Measurements from ENCODE around the gene TTC33. TPM values are rescaled to one million over a fixed set of nuclear protein-coding genes. Genes with fewer than 3 reads are reported as not detected.
"Not testable (repeated sequence)": the region's sequence is repeated elsewhere in the genome, so short reads cannot be mapped to it uniquely, and the experiment has no call there.

TTC33 gene
- total RNA-seq, 1 donor from 2014 or later = 20.3 TPM

- DNase-seq = no peak
Measured at GRCh38 chr5:40779561-40779960, 23.8 kb upstream of the TTC33 start.

- DNase-seq = no peak
Measured at GRCh38 chr5:40778133-40778532, 22.4 kb upstream of the TTC33 start.

GRCh38 chr5:40776658-40776977 lies 20.9 kb upstream of the TTC33 start:
- no peak for DNase-seq

- DNase-seq = no peak
Measured at GRCh38 chr5:40775846-40776657, 20.3 kb upstream of the TTC33 start.

- DNase-seq = no peak
Measured at GRCh38 chr5:40775085-40775845, 19.5 kb upstream of the TTC33 start.

- DNase-seq = no peak
Measured at GRCh38 chr5:40774623-40775022, 18.9 kb upstream of the TTC33 start.

- no peak for DNase-seq
Measured at GRCh38 chr5:40770764-40771163, 15.0 kb upstream of the TTC33 start.

- no peak for DNase-seq
Measured at GRCh38 chr5:40762705-40763104, 6.9 kb upstream of the TTC33 start.

- no peak for DNase-seq
Measured at GRCh38 chr5:40757400-40757799, 1.6 kb upstream of the TTC33 start.

- DNase-seq = peak; percentile 89
Measured at GRCh38 chr5:40755093-40755406, 711 bp downstream of the TTC33 start.

- peak; percentile 43 for DNase-seq
Measured at GRCh38 chr5:40754381-40755092, 1.2 kb downstream of the TTC33 start.

GRCh38 chr5:40746703-40747102 lies 9.1 kb downstream of the TTC33 start:
- DNase-seq = peak; percentile 38

GRCh38 chr5:40743771-40744170 lies 12.0 kb downstream of the TTC33 start:
- no peak for DNase-seq

GRCh38 chr5:40738502-40738901 lies 17.3 kb downstream of the TTC33 start:
- DNase-seq = no peak

GRCh38 chr5:40736103-40736875 lies 19.5 kb downstream of the TTC33 start:
- peak; percentile 83 for DNase-seq

- DNase-seq = no peak
Measured at GRCh38 chr5:40735609-40736008, 20.2 kb downstream of the TTC33 start.

GRCh38 chr5:40734986-40735385 lies 20.8 kb downstream of the TTC33 start:
- DNase-seq = peak; percentile 77

GRCh38 chr5:40733879-40734563 lies 21.7 kb downstream of the TTC33 start:
- DNase-seq = peak; percentile 32

GRCh38 chr5:40733434-40733833 lies 22.3 kb downstream of the TTC33 start:
- no peak for DNase-seq

- DNase-seq = not testable (repeated sequence)
Measured at GRCh38 chr5:40722497-40722911, 33.3 kb downstream of the TTC33 start.

GRCh38 chr5:40720069-40720468 lies 35.7 kb downstream of the TTC33 start:
- no peak for DNase-seq

GRCh38 chr5:40717281-40717680 lies 38.5 kb downstream of the TTC33 start:
- no peak for DNase-seq

Data from dermis blood vessel endothelial cell (primary cell).